Trophoblast cell (in vitro differentiated cells and primary cell): ENCODE measurements around the gene CCL24. TPM values are rescaled to one million over a fixed set of nuclear protein-coding genes. Genes with fewer than 3 reads are reported as not detected.

Source experiments
- DNase-seq, 2 donors: peaks; one replicate each; pipeline ENCODE4 v3.0.0-alpha.2; 2016
- H2AFZ ChIP-seq: 2 replicates; pipeline ENCODE4 v1.6.1; 2013; ENCODE audit warnings: low read length, moderate library complexity, mild to moderate bottlenecking; ENCODE audit not compliant: insufficient read depth, poor library complexity
- H2AK5ac ChIP-seq: 2 replicates; pipeline ENCODE4 v1.6.1; 2013; ENCODE audit warnings: mild to moderate bottlenecking, low read length
- H2BK120ac ChIP-seq: 2 replicates; pipeline ENCODE4 v1.6.1; 2013; ENCODE audit warnings: low read length, mild to moderate bottlenecking, moderate library complexity; ENCODE audit not compliant: insufficient read depth, poor library complexity
- H2BK12ac ChIP-seq: 2 replicates; pipeline ENCODE4 v1.6.1; 2013; ENCODE audit warnings: mild to moderate bottlenecking, low read length, moderate library complexity
- H2BK5ac ChIP-seq: 2 replicates; pipeline ENCODE4 v1.6.1; 2013; ENCODE audit warnings: low read length, low read depth, moderate library complexity, mild to moderate bottlenecking; ENCODE audit not compliant: poor library complexity
- H3K14ac ChIP-seq: 2 replicates; pipeline ENCODE4 v1.6.1; 2013; ENCODE audit warnings: mild to moderate bottlenecking, low read length
- H3K18ac ChIP-seq: 2 replicates; pipeline ENCODE4 v1.6.1; 2013; ENCODE audit warnings: mild to moderate bottlenecking, low read length
- H3K23ac ChIP-seq: 2 replicates; pipeline ENCODE4 v1.6.1; 2013; ENCODE audit warnings: low read length
- H3K27ac ChIP-seq: 2 replicates; pipeline ENCODE4 v1.5.1; 2013; ENCODE audit warnings: low read depth, mild to moderate bottlenecking, inconsistent platforms, low read length, moderate library complexity
- H3K27me3 ChIP-seq: 2 replicates; pipeline ENCODE4 v1.6.1; 2013; ENCODE audit warnings: inconsistent platforms, mild to moderate bottlenecking, low read length, moderate library complexity; ENCODE audit not compliant: insufficient read depth
- H3K36me3 ChIP-seq, 2 experiments: 1 replicate in 1 of 2; 2 replicates in 1 of 2; pipeline ENCODE4 v1.6.1; 2013; ENCODE audit warnings: low read length in 2 of 2, mild to moderate bottlenecking in 2 of 2, moderate library complexity in 1 of 2; ENCODE audit not compliant: insufficient read depth in 2 of 2, control insufficient read depth in 1 of 2
- H3K4ac ChIP-seq: 2 replicates; pipeline ENCODE4 v1.6.1; 2013; ENCODE audit warnings: low read depth, mild to moderate bottlenecking, low read length, moderate library complexity
- H3K4me1 ChIP-seq, 2 experiments: 1 replicate in 1 of 2; 2 replicates in 1 of 2; pipeline ENCODE4 v1.6.1; 2013; ENCODE audit warnings: low read length in 2 of 2, mild to moderate bottlenecking in 2 of 2, moderate library complexity in 1 of 2; ENCODE audit not compliant: insufficient read depth in 2 of 2, control insufficient read depth in 1 of 2
- H3K4me2 ChIP-seq: 2 replicates; pipeline ENCODE4 v1.6.1; 2013; ENCODE audit warnings: inconsistent platforms, mild to moderate bottlenecking, low read length, moderate library complexity
- H3K4me3 ChIP-seq: 2 replicates; pipeline ENCODE4 v1.5.1; 2013; ENCODE audit warnings: mild to moderate bottlenecking, low read depth, low read length, inconsistent platforms
- H3K79me1 ChIP-seq: one replicate; pipeline ENCODE4 v1.6.1; 2013; ENCODE audit warnings: low read length
- H3K79me2 ChIP-seq: 2 replicates; pipeline ENCODE4 v1.6.1; 2013; ENCODE audit warnings: low read length, mild to moderate bottlenecking; ENCODE audit not compliant: control insufficient read depth, insufficient read depth, poor library complexity
- H3K9ac ChIP-seq: 2 replicates; pipeline ENCODE4 v1.6.1; 2013; ENCODE audit warnings: mild to moderate bottlenecking, low read length
- H3K9me3 ChIP-seq: 2 replicates; pipeline ENCODE4 v1.6.1; 2013; ENCODE audit warnings: low read depth, mild to moderate bottlenecking, control low read depth, inconsistent platforms, low read length; ENCODE audit not compliant: insufficient read depth
- H4K12ac ChIP-seq: 2 replicates; pipeline ENCODE4 v1.6.1; 2013; ENCODE audit warnings: low read depth, mild to moderate bottlenecking, low read length, moderate library complexity
- H4K8ac ChIP-seq: 2 replicates; pipeline ENCODE4 v1.6.1; 2013; ENCODE audit warnings: low read depth, mild to moderate bottlenecking, low read length, moderate library complexity
- H4K91ac ChIP-seq: one replicate; pipeline ENCODE4 v1.6.1; 2013; ENCODE audit warnings: low read depth, mild to moderate bottlenecking, low read length, moderate library complexity
- WGBS: extraction: QIAGEN DNeasy Blood & Tissue Kit; methylation state at CpG from one replicate; pipeline ENCODE4 v1.1.7; 2013; ENCODE audit warnings: missing lambda C conversion rate; ENCODE audit not compliant: insufficient read length, insufficient coverage; ENCODE audit errors: extremely low coverage; 5-methylcytosine and 5-hydroxymethylcytosine counted together
- polyA plus RNA-seq: library from polyadenylated mRNA; stranded (reverse); fragments of 200-250 nt; gene quantifications from 2 replicates; pipeline ENCODE4 v1.2.3, GENCODE V29; 2013

The CCL24 gene, protein sequence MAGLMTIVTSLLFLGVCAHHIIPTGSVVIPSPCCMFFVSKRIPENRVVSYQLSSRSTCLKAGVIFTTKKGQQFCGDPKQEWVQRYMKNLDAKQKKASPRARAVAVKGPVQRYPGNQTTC
- polyA plus RNA-seq: not detected in 2 replicates

DNA sequence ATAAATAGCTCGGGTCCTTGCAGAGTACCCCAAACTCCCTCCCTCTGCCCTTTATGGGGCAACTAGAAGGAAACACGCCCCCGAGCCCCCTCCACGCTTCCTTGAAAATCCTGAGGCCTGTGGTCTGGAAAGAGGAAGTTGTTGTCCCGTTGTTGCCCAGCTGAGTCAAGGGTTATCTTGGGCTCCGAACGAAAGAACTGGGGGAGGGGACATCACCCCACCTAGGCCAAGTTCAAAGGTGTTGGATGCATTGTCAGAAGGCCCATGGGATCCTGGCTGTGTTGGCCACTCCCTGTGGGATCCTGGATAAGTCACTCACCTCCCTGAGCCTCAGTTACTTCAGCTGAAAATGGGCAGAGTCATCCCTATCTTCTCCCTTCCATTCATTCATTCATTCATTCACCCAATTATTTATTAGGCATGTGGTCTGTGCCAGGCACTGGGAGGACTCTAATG is at the start of gene CCL24:
Gene CCL24 (minus strand): TSS at position 26 of the 456 bp plus-strand sequence. CDS start 91 bp downstream, outside the sequence.
- Histone ChIP-seq H3K27me3 (no peaks in the 10 kb centered on the region), H2AK5ac (no peak within 1 kb of the TSS), H3K36me3 (no peaks in the 10 kb centered on the region), H4K91ac (no peak within 1 kb of the TSS), H2BK120ac (no peak within 1 kb of the TSS), H4K8ac (no peak within 1 kb of the TSS), H2BK12ac (no peak within 1 kb of the TSS), H3K14ac (no peak within 1 kb of the TSS), H3K18ac (no peak within 1 kb of the TSS), H3K23ac (no peak within 1 kb of the TSS), H3K4me1 (no peaks in the 10 kb centered on the region), H3K9ac (no peak within 1 kb of the TSS), H3K79me1 (no peaks in the 10 kb centered on the region), H3K4me3 (no peak within 1 kb of the TSS), H3K79me2 (no peaks in the 10 kb centered on the region), H2AFZ (no peak within 1 kb of the TSS), H3K4ac (no peak within 1 kb of the TSS), H3K4me2 (no peak within 1 kb of the TSS), H4K12ac (no peak within 1 kb of the TSS), H3K9me3 (no peaks in the 10 kb centered on the region), H3K27ac (no peak within 1 kb of the TSS), H2BK5ac (no peak within 1 kb of the TSS)
- WGBS: no CpG with 5 or more reads among the region's 7 CpGs
- no peak for DNase-seq

DNA sequence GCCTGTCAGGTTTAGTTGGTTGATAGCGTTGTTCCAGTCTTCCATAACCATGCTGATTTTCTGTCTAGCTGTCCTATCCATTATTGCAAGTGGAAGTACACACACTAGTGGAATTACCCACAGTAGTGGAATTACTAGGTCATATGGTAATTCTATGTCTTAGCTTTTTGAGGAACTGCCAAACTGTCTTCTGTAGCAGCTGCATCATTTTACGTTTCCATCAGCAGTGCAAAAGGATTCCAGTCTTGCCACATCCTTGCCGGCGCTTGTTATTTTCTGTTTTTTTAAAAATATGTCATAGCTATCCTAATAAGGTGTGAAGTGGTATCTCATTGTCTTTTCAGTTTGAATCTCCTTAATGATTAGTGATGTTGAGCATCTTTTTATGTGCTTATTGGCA is 48.0 kb upstream of the CCL24 start:
- no peak overlapping the region for H3K18ac ChIP-seq
- WGBS: no CpG with 5 or more reads among the region's 4 CpGs
- H3K36me3 ChIP-seq: no peaks in the 10 kb centered on the region
- no peaks in the 10 kb centered on the region for H3K27me3 ChIP-seq
- H2AFZ ChIP-seq: no peak overlapping the region
- H4K12ac ChIP-seq: no peak overlapping the region
- no peaks in the 10 kb centered on the region for H3K79me1 ChIP-seq
- no peaks in the 10 kb centered on the region for H3K9me3 ChIP-seq
- H2BK120ac ChIP-seq: no peak overlapping the region
- H3K27ac ChIP-seq: no peak overlapping the region
- H3K4me3 ChIP-seq: no peak overlapping the region
- H2AK5ac ChIP-seq: no peak overlapping the region
- H3K4me2 ChIP-seq: no peak overlapping the region
- no peak overlapping the region for H2BK5ac ChIP-seq
- no peaks in the 10 kb centered on the region for H3K4me1 ChIP-seq
- no peak overlapping the region for H2BK12ac ChIP-seq
- H3K4ac ChIP-seq: no peak overlapping the region
- DNase-seq: peak in 1 of 2 donors; percentile 42
- H3K79me2 ChIP-seq: no peaks in the 10 kb centered on the region
- H4K8ac ChIP-seq: no peak overlapping the region
- H3K14ac ChIP-seq: no peak overlapping the region
- H3K9ac ChIP-seq: no peak overlapping the region
- H4K91ac ChIP-seq: no peak overlapping the region
- no peak overlapping the region for H3K23ac ChIP-seq

DNA sequence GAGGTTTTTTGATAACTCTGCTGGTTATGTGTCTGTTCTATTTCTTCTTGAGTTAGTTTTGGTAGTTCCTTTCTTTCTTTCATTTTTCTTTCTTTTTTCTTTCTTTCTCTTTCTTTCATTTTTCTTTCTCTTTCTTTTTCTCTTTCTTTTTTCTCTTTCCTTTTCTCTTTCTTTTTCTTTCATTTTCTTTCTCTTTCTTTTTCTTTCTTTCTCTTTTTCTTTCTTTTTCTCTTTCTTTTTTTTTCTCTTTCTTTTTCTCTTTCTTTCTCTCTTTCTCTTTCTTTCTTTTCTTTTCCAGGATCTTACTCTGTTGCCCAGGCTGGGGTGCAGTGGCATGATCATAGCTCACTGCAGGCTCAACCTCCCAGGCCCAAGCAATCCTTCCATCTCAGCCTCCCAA is 44.8 kb upstream of the CCL24 start:
- Histone ChIP-seq H3K14ac (no peak overlapping the region), H3K4me2 (no peak overlapping the region), H2BK12ac (no peak overlapping the region), H2BK5ac (no peak overlapping the region), H3K4ac (no peak overlapping the region), H3K18ac (no peak overlapping the region), H3K23ac (no peak overlapping the region), H2BK120ac (no peak overlapping the region), H3K9me3 (no peaks in the 10 kb centered on the region), H4K91ac (no peak overlapping the region), H3K36me3 (no peaks in the 10 kb centered on the region), H2AFZ (no peak overlapping the region), H3K4me3 (no peak overlapping the region), H3K9ac (no peak overlapping the region), H2AK5ac (no peak overlapping the region), H3K79me1 (no peaks in the 10 kb centered on the region), H3K27me3 (no peaks in the 10 kb centered on the region), H4K12ac (no peak overlapping the region), H3K79me2 (no peaks in the 10 kb centered on the region), H3K27ac (no peak overlapping the region), H4K8ac (no peak overlapping the region), H3K4me1 (no peaks in the 10 kb centered on the region)
- DNase-seq: no peak

DNA sequence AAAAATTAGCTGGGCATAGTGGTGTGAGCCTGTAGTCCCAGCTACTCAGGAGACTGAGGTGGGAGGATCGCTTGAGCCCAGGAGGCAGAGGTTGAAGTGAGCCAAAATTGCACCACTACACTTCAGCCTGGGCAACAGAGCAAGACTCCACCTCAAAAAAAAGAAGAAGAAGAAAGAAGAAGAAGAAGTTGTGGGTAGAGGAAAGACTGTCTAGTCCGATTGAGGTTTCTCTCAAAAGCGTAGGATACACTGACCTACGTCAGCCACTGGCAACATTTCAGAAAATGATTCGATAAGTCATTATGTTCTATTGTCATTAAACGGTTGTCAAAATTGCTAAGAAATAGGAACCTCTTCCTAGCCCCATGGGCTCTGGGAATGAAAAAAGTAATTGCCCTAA is 42.9 kb upstream of the CCL24 start:
- no CpG with 5 or more reads among the region's 6 CpGs for WGBS
- DNase-seq: peak in 1 of 2 donors; percentile 38
- H3K27ac ChIP-seq: no peak overlapping the region
- no peak overlapping the region for H3K4me2 ChIP-seq
- no peaks in the 10 kb centered on the region for H3K27me3 ChIP-seq
- H3K4me1 ChIP-seq: no peaks in the 10 kb centered on the region
- no peak overlapping the region for H4K91ac ChIP-seq
- no peaks in the 10 kb centered on the region for H3K9me3 ChIP-seq
- H2AFZ ChIP-seq: no peak overlapping the region
- H3K23ac ChIP-seq: no peak overlapping the region
- no peak overlapping the region for H3K9ac ChIP-seq
- no peak overlapping the region for H3K14ac ChIP-seq
- no peak overlapping the region for H2AK5ac ChIP-seq
- H3K4ac ChIP-seq: no peak overlapping the region
- no peaks in the 10 kb centered on the region for H3K36me3 ChIP-seq
- no peaks in the 10 kb centered on the region for H3K79me2 ChIP-seq
- H4K8ac ChIP-seq: no peak overlapping the region
- H2BK120ac ChIP-seq: no peak overlapping the region
- H3K4me3 ChIP-seq: no peak overlapping the region
- no peaks in the 10 kb centered on the region for H3K79me1 ChIP-seq
- H4K12ac ChIP-seq: no peak overlapping the region
- no peak overlapping the region for H2BK5ac ChIP-seq
- H2BK12ac ChIP-seq: no peak overlapping the region
- no peak overlapping the region for H3K18ac ChIP-seq
